Glutamatergic neuron (in vitro differentiated cells): ENCODE results near the gene SPATS2L. TPM values are rescaled to one million over a fixed set of nuclear protein-coding genes. Genes with fewer than 3 reads are reported as not detected.

Source experiments
- DNase-seq: peaks from one replicate; pipeline ENCODE4 v3.0.0; 2022
- H3K27ac Mint-ChIP-seq: one replicate; pipeline ENCODE4 v1.8.0; 2020; ENCODE audit warnings: mild to moderate bottlenecking, mixed read lengths, inconsistent platforms; ENCODE audit not compliant: unreplicated experiment
- H3K27me3 Mint-ChIP-seq: one replicate; pipeline ENCODE4 v1.8.0; 2020; ENCODE audit warnings: mild to moderate bottlenecking, moderate library complexity, mixed read lengths, inconsistent platforms; ENCODE audit not compliant: unreplicated experiment
- H3K36me3 Mint-ChIP-seq: one replicate; pipeline ENCODE4 v1.8.0; 2020; ENCODE audit warnings: mild to moderate bottlenecking, mixed read lengths, inconsistent platforms; ENCODE audit not compliant: unreplicated experiment
- H3K4me1 Mint-ChIP-seq: one replicate; pipeline ENCODE4 v1.8.0; 2020; ENCODE audit warnings: mild to moderate bottlenecking, low read depth, mixed read lengths, inconsistent platforms; ENCODE audit not compliant: unreplicated experiment
- H3K4me3 Mint-ChIP-seq: one replicate; pipeline ENCODE4 v1.8.0; 2020; ENCODE audit warnings: mild to moderate bottlenecking, mixed read lengths, inconsistent platforms; ENCODE audit not compliant: unreplicated experiment
- H3K9me3 Mint-ChIP-seq: one replicate; pipeline ENCODE4 v1.8.0; 2020; ENCODE audit warnings: mild to moderate bottlenecking, moderate library complexity, mixed read lengths, inconsistent platforms; ENCODE audit not compliant: unreplicated experiment
- CTCF ChIP-seq: fragments of 200-600 bp; sonication (generic); IDR thresholded peaks from one replicate; pipeline ENCODE4 v1.5.0; 2021; ENCODE audit not compliant: partially characterized antibody, unreplicated experiment
- total RNA-seq: library from RNA; stranded (reverse); fragmentation: NEBNext Ultra II Directional; extraction: Animal tissue kit (Norgen Biotek cat#: 25700); gene quantifications from one replicate; pipeline ENCODE4 v1.2.1, GENCODE V29; 2021; ENCODE audit not compliant: unreplicated experiment

Gene SPATS2L
- total RNA-seq, 1 donor from 2014 or later, result 45.5 TPM

- H3K27ac Mint-ChIP-seq, result no peak overlapping the region
- H3K4me3 Mint-ChIP-seq, result no peak overlapping the region
- no peak for TF ChIP-seq CTCF
- no peaks in the 10 kb centered on the region for H3K36me3 Mint-ChIP-seq
- no peak for DNase-seq
- H3K9me3 Mint-ChIP-seq, result no peaks in the 10 kb centered on the region
- no peaks in the 10 kb centered on the region for H3K4me1 Mint-ChIP-seq
- no peaks in the 10 kb centered on the region for H3K27me3 Mint-ChIP-seq
Measured at GRCh38 chr2:200443916-200444315, 137.4 kb downstream of the SPATS2L start.

- no peak overlapping the region for H3K4me3 Mint-ChIP-seq
- TF ChIP-seq CTCF, result no peak
- H3K27ac Mint-ChIP-seq, result no peak overlapping the region
- no peaks in the 10 kb centered on the region for H3K27me3 Mint-ChIP-seq
- H3K4me1 Mint-ChIP-seq, result no peaks in the 10 kb centered on the region
- no peaks in the 10 kb centered on the region for H3K9me3 Mint-ChIP-seq
- no peak for DNase-seq
- no peaks in the 10 kb centered on the region for H3K36me3 Mint-ChIP-seq
Measured at GRCh38 chr2:200444530-200444929, 138.0 kb downstream of the SPATS2L start.

GRCh38 chr2:200445284-200445683 lies 138.8 kb downstream of the SPATS2L start:
- no peaks in the 10 kb centered on the region for H3K36me3 Mint-ChIP-seq
- TF ChIP-seq CTCF, result no peak
- H3K27me3 Mint-ChIP-seq, result no peaks in the 10 kb centered on the region
- no peaks in the 10 kb centered on the region for H3K9me3 Mint-ChIP-seq
- no peaks in the 10 kb centered on the region for H3K4me1 Mint-ChIP-seq
- H3K27ac Mint-ChIP-seq, result no peak overlapping the region
- no peak for DNase-seq
- H3K4me3 Mint-ChIP-seq, result no peak overlapping the region

- TF ChIP-seq CTCF, result no peak
- Mint-ChIP-seq H3K4me1 (no peaks in the 10 kb centered on the region), H3K4me3 (no peak overlapping the region), H3K27ac (no peak overlapping the region), H3K27me3 (no peaks in the 10 kb centered on the region), H3K9me3 (no peaks in the 10 kb centered on the region), H3K36me3 (no peaks in the 10 kb centered on the region)
- no peak for DNase-seq
Measured at GRCh38 chr2:200446612-200447011, 140.1 kb downstream of the SPATS2L start.

- no peak overlapping the region for H3K4me3 Mint-ChIP-seq
- H3K36me3 Mint-ChIP-seq, result no peaks in the 10 kb centered on the region
- no peaks in the 10 kb centered on the region for H3K9me3 Mint-ChIP-seq
Measured at GRCh38 chr2:200447139-200447855, 140.8 kb downstream of the SPATS2L start.

More at GRCh38 chr2:200447139-200447855, 140.8 kb downstream of the SPATS2L start:
- Mint-ChIP-seq H3K4me1 (no peaks in the 10 kb centered on the region), H3K27me3 (no peaks in the 10 kb centered on the region), H3K27ac (no peak overlapping the region)
- TF ChIP-seq CTCF, result no peak
- no peak for DNase-seq
